ENCODE data around the gene PLIN3.
A peak's percentile ranks its signal among the peaks of the same experiment; 100 is the strongest.
"Not testable (repeated sequence)": the region's sequence is repeated elsewhere in the genome, so short reads cannot be mapped to it uniquely, and the experiment has no call there.

The PLIN3 gene

DNA sequence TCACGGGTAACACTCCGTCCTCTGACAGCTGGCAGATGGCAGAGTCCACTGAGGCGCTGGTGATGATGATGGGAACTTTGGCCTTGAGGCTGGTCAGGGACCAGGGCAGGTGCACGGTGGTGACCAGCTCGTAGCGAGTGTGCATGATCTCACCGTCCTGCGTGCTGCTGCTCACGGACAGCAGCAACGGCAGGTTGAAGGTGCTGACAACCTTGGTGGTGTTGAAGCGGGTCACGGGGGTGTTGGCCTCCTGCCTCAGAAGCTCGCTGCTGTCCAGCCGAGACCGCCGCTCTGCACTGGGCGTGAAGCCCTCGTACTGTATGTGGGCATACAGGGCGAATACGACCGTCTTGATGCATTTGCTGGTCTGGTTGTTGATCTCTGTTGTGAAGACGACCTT lies 23.6 kb upstream of the PLIN3 start:
- DNase-seq (ENCODE audit: low spot score), result no peak

DNA sequence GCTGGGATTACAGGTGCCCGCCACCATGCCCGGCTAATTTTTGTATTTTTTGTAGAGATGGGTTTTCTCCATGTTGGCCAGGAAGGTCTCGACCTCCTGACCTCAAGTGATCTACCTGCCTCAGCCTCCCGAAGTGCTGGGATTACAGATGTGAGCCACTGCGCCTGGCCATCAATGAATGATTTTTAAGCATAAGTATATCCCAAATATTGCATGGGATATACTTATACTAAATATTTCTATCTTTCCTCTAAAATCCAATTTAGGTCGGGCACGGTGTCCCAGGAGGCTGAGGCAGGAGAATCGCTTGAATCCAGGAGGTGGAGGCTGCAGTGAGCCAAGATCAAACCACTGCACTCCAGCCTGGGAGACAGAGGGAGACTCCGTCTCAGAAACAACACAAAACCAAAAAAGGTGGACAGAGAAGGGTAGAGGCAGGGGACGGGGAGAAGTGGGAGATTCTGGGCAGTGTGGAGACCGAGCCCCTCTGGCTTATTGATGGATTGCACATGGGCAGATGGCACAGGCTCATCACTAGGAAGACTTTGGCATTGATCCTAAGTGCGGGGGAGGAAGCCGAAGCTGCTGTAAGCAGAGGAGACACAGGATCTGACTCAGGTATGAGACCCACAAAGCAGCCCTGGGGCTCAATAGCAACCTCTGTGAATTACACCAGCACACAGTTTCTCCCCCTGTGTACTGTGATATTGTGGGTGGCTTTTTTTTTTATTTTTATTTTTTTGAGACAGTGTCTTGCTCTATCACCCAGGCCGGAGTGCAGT lies 21.8 kb upstream of the PLIN3 start:
- DNase-seq (ENCODE audit: low spot score), result no peak

DNA sequence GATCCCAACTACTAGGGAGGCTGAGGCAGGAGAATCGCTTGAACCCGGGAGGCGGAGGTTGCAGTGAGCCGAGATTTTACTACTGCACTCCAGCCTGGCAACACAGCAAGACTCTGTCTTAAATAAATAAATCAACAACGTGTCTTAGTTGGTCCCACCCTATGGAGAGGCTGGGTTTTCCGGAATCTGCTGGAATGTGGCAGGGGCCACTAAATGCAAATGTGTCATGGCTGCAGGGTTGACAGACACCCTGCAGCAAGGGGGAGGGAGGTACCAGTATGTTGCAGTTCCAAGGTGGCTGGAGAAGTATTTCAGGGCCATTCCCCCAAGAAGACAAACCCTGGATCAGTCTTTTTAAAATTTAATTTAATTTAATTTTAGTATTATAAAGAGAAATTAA lies 20.3 kb upstream of the PLIN3 start:
- not testable (repeated sequence) for DNase-seq (ENCODE audit: low spot score)

DNA sequence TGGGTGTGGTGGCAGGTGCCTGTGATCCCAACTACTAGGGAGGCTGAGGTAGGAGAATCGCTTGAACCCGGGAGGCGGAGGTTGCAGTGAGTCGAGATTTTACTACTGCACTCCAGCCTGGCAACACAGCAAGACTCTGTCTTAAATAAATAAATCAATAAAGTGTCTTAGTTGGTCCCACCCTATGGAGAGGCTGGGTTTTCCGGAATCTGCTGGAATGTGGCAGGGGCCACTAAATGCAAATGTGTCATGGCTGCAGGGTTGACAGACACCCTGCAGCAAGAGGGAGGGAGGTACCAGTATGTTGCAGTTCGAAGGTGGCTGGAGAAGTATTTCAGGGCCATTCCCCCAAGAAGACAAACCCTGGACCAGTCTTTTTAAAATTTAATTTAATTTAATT lies 17.5 kb upstream of the PLIN3 start:
- not testable (repeated sequence) for DNase-seq (ENCODE audit: low spot score)

DNA sequence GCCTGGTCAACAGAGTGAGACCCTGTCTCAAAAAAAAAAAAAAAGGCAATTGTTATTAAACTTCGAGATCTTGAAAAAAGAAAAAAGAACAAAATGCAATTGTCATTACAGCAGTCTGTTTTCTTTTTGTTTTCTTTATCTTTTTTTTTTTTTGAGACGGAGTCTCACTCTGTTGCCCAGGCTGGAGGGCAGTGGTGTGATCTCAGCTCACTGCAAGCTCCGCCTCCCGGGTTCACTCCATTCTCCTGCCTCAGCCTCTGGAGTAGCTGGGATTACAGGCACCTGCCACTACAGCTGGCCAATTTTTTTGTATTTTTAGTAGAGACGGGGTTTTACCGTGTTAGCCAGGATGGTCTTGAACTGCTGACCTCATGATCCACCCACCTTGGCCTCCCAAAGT lies 15.4 kb upstream of the PLIN3 start:
- not testable (repeated sequence) for DNase-seq (ENCODE audit: low spot score)

DNA sequence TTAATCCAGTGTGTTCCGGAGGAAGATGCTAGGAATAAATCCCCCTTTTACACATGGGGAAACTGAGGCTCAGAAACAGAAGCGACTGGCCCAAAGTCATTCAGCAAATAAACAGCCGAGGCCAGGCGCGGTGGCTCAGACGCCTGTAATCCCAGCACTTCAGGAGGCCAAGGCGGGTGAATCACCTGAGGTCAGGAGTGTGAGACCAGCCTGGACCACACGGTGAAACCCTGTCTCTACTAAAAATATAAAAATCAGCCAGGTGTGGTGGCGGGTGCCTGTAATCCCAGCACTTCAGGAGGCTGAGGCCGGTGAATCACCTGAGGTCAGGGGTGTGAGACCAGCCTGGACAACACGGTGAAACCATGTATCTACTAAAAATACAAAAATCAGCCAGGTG lies 11.6 kb upstream of the PLIN3 start:
- DNase-seq (ENCODE audit: low spot score), result no peak

DNA sequence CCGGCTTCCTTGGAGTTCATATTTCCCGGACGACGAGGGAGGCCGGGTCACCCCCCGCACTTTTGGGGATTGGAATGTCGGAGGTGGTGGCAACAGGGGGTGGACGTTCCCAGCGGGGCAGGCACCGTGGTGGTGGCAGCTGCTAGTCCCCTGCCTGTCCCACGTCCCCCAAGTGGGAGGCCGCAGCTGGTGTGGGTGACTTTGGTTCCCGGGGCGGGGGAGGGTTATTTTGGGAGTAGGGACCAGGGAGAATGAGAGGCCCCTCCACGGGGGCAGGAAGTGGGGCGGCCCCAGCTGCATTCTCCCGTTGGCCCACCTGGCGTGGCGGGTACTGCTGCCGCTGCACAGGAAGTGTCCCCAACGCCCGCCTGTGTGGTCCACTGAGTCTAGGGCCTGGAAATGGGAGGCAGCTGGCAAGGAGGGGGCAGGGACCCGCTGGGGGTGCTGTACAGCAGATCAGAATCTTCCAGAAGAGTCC lies 11.1 kb upstream of the PLIN3 start:
- DNase-seq (ENCODE audit: low spot score), result no peak

DNA sequence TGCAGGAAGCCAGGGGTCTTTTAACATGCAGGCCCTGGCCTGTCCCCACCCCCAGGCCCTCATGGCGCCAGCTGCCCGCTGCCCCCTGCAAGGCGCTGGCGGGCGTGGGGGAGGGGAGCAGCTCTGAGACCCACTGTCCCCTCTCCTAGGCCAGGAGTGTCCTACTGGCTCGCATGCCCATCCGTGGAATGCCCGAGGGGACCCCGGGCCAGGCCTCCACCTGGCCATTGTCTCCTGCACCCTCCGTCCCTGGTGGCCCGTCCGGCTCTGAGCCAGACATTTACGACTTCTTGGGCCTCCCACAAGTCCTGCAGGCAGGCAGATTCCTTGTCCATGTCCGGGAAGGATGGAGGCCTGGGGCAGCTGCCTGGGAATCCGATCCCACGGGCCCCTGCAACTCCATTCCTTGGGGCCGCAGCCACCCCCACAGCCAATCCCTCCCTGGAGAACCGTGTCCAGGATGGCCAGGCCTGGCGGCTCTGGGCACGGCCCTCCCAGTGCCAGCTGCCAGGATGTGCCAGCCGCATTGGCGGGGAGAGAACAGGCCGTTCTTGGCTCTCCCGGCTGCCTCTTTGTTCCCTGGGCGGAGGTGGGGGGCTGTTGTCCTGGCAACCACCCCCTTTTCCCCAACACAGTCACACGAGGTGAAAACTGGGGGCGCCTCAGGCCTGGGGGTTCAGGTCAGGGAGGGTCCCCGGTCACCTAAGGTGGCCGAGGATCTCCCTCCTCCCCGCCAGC lies 10.5 kb upstream of the PLIN3 start:
- DNase-seq (ENCODE audit: low spot score), result no peak

DNA sequence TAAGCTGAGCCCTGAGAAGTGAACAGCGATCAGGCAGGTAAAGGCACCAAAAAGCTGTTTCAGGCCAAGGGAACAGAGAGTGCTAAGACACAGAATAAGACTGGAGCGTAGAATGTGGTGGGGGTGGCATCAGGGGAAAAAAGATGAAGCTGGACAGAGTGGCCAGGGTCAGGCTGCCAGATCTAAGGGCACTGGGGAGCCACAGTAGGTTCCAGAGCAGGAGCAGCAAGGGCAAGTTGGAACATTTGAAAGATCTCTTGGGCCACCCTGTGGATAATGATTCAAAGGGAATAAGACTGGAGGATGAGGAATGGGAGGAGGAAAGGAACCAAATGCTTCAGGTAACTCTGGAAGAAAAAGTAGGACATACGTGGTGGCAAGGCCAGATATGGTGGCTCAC lies 6.5 kb upstream of the PLIN3 start:
- no peak for DNase-seq (ENCODE audit: low spot score)

DNA sequence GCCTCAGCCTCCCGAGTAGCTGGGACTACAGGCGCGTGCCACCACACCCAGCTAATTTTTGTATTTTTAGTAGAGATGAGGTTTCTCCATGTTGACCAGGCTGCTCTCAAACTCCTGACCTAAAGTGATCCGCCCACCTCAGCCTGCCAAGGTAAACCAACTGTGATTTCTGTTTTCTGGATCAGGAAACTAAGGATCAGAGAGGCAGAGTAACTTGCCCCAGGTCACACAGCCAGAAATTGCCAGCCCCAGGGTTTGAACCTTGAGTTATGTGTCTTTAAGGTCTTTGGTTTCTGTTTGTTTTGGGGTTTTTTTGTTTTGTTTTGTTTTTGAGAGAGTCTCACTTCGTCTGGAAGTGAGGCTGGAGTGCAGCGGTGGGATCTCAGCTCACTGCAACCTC lies 4.2 kb upstream of the PLIN3 start:
- no peak for DNase-seq (ENCODE audit: low spot score)

DNA sequence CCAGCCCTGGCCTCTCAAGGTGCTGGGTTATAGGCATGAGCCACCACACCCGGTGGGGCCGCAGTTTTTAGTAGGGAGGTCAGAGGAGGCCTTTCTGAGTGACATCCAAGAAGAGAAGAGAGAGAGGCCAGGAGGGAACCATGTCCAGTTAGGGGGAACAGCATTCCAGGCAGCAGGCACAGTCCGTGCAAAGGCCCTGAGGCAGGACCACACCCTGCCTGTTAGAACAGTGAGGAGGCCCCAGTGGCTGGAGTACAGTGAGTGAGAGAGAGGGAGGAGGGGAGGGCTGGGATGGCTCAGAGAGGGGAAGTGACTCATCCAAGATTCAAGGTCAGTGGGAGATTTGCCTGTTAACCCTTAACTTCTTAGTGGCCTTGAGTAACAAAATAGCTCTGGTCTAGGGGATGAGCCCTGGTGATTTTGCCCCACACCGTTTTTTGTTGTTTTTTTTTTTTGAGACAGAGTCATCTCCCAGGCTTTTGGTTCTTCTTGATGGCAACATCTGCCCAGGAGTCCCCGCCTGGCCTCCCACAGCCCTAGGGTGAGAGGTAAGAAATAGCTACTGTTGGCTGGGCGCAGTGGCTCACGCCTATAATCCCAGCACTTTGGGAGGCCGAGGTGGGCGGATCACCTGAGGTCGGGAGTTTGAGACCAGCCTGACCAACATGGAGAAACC lies 2.7 kb upstream of the PLIN3 start:
- DNase-seq (ENCODE audit: low spot score), result peak; percentile 22

DNA sequence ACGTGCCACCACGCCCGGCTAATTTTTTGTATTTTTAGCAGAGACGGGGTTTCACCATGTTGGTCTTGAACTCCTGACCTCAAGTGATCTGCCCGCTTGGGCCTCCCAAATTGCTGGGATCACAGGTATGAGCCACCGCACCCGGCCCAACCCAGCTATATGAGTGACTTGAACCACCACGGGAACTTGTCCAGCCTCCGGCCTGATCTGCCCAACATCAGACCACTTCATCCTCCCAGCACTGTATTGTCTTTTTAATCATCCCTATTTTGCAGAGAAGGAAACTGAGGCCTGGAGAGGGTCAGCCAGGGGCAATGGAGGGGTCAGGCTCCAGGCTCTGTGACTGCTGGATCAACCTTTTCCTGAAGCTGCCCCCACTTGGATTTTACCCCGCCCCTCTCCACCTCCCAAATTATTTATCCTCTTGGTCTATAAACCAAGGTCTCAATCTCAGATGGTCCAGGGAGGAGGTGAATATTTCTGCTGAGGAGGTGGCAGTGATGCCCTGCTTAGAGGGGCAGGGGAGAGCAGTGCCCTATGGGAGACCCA lies 893 bp upstream of the PLIN3 start:
- no peak for DNase-seq (ENCODE audit: low spot score)

DNA sequence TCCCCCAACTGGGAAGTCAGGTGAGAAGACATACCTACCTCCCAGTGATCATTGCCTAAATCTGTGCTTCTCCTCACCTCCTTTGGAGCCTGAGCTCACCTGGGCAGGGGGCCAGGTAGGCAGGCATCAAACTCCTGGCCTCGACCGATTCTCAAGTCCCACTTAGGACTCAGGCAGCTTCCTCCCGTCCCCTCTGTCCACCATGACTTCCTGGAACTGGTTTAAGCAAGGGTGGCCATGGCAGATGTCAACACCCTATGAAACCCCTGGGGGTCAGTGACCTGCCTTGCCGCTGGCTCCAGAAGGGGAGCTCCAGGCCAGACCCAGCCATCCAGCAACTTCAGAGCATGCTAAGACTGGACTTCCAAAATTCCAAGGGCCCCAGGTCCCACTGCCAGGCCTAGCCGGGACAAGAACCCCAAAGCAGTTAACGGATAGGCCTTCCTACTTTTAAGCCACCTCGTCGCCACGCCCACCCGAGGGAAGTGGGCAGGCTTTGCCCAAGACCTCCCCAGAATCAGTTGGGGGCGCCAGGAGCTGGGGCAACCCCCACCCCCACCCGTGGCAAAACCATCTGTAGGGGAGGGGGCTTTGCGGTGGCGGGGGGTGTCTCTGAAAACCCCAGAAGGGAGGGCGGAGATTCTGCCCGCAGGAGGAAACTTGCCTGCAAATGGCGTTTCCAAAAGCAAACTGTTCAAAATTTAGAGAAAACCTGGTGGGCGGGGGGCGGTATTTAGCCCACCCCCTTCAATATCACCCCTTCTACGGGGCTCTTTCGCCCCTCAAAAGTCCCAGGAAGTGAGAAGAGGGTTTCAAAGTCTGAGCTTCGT lies 657 bp downstream of the PLIN3 start:
- peak; percentile 26 for DNase-seq (ENCODE audit: low spot score)

DNA sequence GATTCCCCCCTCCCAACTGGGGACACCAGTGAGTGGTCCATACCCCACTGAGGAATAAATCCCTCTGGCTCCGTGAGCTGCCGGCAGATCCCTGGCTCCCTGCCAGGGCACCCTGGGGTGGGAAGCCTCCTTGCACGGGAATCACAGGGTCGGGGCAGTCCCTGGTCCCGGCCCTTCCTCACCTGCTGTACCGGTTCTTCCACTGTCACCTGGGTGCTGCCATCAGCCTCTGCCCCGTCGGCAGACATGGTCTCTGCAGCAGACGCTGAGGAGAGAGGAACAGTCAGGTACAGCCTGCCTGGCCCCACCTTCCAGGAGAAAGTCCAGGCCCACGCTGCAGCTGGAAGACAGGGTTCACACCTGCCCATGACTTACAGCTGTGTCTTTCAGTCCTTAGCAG lies 6.3 kb downstream of the PLIN3 start:
- no peak for DNase-seq (ENCODE audit: low spot score)

DNA sequence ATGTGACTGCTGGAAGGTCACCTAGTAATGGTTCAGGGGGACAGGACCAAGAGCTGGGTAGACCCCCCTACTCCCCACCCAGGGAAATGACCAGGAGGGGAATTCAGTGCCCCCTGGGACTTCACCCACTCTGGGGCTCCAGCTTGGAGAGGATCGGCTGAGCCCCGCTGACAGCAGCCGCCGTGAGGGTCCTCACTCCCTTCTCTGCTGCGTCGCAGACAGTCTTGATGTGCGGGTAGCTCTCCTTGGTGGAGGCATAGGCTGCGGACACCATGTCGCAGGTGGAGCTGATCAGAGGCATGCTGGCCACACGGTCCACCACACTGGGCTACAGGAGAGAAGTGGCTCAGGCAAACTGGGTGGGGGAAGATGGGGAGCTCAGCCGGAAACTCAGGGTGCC lies 7.8 kb downstream of the PLIN3 start:
- DNase-seq (ENCODE audit: low spot score), result no peak

DNA sequence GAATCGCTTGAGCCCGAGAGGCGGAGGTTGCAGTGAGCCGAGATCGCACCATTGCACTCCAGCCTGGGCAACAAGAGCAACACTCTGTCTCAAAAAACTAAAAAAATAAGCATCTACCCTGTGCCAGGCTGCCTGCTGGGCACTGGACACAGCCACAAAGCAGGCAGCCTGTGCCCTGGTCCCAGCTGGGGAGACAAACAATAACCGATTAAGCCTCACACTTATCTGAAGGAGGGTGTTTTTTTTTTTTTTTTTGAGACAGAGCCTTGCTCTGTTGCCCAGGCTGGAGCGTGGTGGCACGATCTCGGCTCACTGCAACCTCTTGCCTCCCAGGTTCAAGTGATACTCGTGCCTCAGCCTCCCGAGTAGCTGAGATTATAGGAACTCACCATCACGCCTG lies 11.0 kb downstream of the PLIN3 start:
- not testable (repeated sequence) for DNase-seq (ENCODE audit: low spot score)

DNA sequence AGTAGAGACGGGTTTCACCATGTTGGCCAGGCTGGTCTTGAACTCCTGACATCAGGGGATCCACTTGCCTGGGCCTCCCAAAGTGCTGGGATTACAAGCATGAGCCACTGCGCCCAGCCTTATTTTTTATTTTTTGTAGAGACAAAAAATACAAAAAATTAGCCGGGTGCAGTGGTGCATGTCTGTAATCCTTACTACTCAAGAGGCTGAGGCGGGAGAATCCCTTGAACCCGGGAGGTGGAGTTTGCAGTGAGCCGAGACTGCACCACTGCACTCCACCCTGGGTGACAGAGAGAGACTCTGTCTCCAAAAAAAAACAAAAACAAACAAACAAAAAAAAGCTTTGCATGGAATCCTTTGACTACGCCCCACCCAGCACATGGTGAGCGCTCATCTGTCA lies 14.0 kb downstream of the PLIN3 start:
- not testable (repeated sequence) for DNase-seq (ENCODE audit: low spot score)

DNA sequence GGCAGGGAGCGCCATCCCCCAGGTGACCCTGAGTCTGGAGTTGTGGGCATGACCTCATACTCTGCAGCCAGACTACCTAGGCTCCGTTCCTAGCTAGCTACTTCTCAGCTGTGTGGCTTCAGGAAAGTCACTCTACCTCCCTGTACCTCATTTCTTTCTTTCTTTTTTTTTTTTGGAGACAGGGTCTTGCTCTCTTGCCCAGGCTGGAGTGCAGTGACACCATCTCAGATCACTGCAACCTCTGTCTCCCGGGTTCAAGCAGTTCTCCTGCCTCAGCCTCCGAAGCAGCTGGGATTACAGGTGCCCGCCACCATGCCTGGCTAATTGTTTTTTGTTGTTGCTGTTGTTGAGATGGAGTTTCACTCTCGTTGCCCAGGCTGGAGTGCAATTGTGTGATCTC lies 15.0 kb downstream of the PLIN3 start:
- no peak for DNase-seq (ENCODE audit: low spot score)

DNA sequence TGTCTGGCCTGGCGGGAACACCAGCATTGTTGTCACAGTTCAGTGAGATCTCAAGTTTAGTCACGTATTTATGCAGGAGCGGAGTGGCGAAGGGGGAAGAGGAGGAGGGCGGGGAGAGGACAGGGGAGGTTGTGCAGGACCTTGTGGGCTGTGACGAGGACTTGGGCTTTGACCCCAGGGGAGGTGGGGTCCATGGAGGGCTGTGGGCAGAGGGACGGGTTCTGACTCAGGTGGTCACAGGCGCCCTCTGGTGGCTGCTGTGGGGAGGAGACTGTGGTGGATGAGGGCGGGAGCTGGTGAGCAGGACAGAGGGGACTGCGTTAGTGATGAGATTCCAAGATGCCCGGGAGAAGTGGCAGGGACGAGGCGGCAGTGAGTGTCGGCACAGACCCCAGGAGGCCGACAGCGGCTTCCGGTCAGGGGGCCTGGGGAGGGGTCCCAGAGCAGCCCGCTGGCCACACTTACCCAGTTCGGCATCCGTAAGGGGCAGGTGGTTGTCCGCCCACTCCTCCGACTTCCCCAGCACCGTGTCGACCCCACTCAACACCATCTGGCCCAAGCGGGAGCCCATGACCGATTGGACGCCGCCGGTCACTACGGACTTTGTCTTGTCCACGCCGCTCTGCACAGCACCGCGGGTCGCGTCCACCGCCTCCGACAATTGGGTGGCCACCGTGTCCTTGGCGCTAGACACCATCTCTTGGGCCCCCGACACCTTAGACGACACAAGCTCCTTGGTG lies 15.7 kb downstream of the PLIN3 start:
- peak; percentile 74 for DNase-seq (ENCODE audit: low spot score)

DNA sequence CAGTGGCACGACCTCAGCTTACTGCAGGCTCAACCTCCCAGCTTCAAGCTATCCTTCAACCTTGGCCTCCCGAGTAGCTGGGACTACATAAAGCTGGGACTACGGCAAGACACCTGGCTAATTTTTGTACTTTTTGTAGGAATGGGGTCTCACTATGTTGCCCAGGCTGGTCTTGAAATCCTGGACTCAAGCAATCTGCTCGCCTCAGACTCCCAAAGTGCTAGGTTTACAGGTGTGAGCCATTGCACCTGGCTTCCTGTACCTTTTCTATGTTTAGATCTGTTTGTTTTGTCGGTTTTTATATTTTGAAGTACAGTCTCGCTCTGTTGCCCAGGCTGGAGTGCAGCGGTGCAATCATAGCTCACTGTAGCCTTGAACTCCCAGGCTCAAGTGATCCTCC lies 18.4 kb downstream of the PLIN3 start:
- no peak for DNase-seq (ENCODE audit: low spot score)

All from CD4-positive, alpha-beta T cell treated with Interleukin-2 at 100 ng/mL for 4 hours (primary cell).